Astrocyte of the spinal cord (primary cell): ENCODE measurements around the gene CDK5.
A peak's percentile ranks its signal among the peaks of the same experiment; 100 is the strongest.

Experiments used
- DNase-seq: peaks from one replicate; pipeline ENCODE4 v3.0.0; 2011; ENCODE audit warnings: low read depth, low spot score
- H3K4me3 ChIP-seq: 2 replicates; pipeline ENCODE4 v1.5.1; 2011; ENCODE audit warnings: low read depth, mild to moderate bottlenecking, low read length, moderate library complexity
- CTCF ChIP-seq: IDR thresholded peaks from 2 replicates; pipeline ENCODE4 v1.5.1; 2012; ENCODE audit warnings: low read depth, mild to moderate bottlenecking, low read length, inconsistent platforms
- in situ Hi-C: cut with HindIII; loops from 2 replicates; pipeline ENCODE4 v1.10.0; 2017; ENCODE audit warnings: low sequenced_read_pairs

CDK5 gene

GRCh38 chr7:151065516-151065915, 7.8 kb upstream of the CDK5 start:
- in situ Hi-C loops: no loop called here
- no peak for TF ChIP-seq CTCF
- H3K4me3 ChIP-seq: no peak overlapping the region
- no peak for DNase-seq

- no peak overlapping the region for H3K4me3 ChIP-seq
- TF ChIP-seq CTCF: no peak
- in situ Hi-C loops: no loop called here
- no peak for DNase-seq
Measured at GRCh38 chr7:151064993-151065392, 7.3 kb upstream of the CDK5 start.

- in situ Hi-C loops: no loop called here
- no peak for TF ChIP-seq CTCF
- no peak overlapping the region for H3K4me3 ChIP-seq
- no peak for DNase-seq
Measured at GRCh38 chr7:151064454-151064853, 6.8 kb upstream of the CDK5 start.

- H3K4me3 ChIP-seq: no peak overlapping the region
- DNase-seq: peak; percentile 44
- TF ChIP-seq CTCF: no peak
- in situ Hi-C loops: no loop called here
Measured at GRCh38 chr7:151063212-151063561, 5.5 kb upstream of the CDK5 start.

GRCh38 chr7:151062399-151063211, 4.9 kb upstream of the CDK5 start:
- TF ChIP-seq CTCF: no peak
- peak; percentile 78 for DNase-seq
- H3K4me3 ChIP-seq: peak overlapping the region; percentile 8
- in situ Hi-C loops: no loop called here

- DNase-seq: no peak
Measured at GRCh38 chr7:151062111-151062398, 4.4 kb upstream of the CDK5 start.

More at GRCh38 chr7:151062111-151062398, 4.4 kb upstream of the CDK5 start:
- in situ Hi-C loops: no loop called here
- H3K4me3 ChIP-seq: no peak overlapping the region
- TF ChIP-seq CTCF: no peak
